ENCODE data around the gene TERF2IP. TPM values are rescaled to one million over a fixed set of nuclear protein-coding genes. Genes with fewer than 3 reads are reported as not detected.

Gene TERF2IP
- total and polyA plus RNA-seq, 2 donors from 2014 or later: 58.0 to 72.8 TPM

- no peak for FAIRE-seq
- no peak overlapping the region for H3K4me3 ChIP-seq (ENCODE audit: low read length in 3 of 3)
- H3K4me1 ChIP-seq (ENCODE audit: control insufficient read depth in 2 of 3, insufficient read depth in 2 of 3, low read depth in 1 of 3, low read length in 3 of 3): no peaks in the 10 kb centered on the region
- no peak overlapping the region for H3K9ac ChIP-seq (ENCODE audit: low read length in 3 of 3)
- TF ChIP-seq, protein P1, sequence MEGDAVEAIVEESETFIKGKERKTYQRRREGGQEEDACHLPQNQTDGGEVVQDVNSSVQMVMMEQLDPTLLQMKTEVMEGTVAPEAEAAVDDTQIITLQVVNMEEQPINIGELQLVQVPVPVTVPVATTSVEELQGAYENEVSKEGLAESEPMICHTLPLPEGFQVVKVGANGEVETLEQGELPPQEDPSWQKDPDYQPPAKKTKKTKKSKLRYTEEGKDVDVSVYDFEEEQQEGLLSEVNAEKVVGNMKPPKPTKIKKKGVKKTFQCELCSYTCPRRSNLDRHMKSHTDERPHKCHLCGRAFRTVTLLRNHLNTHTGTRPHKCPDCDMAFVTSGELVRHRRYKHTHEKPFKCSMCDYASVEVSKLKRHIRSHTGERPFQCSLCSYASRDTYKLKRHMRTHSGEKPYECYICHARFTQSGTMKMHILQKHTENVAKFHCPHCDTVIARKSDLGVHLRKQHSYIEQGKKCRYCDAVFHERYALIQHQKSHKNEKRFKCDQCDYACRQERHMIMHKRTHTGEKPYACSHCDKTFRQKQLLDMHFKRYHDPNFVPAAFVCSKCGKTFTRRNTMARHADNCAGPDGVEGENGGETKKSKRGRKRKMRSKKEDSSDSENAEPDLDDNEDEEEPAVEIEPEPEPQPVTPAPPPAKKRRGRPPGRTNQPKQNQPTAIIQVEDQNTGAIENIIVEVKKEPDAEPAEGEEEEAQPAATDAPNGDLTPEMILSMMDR (IDR thresholded peaks at IDR 0.05; ENCODE audit: borderline replicate concordance, extremely low read depth, insufficient read depth): no peak
- no peak for DNase-seq
- no peaks in the 10 kb centered on the region for H3K9me3 ChIP-seq (ENCODE audit: control insufficient read depth in 2 of 3, insufficient read depth in 1 of 3, low read length in 3 of 3)
- H3K27me3 ChIP-seq (ENCODE audit: control insufficient read depth, insufficient read depth, low read length): no peaks in the 10 kb centered on the region
- intact Hi-C loops (cut with DNase I): no loop called here
- no peak overlapping the region for H3K27ac ChIP-seq (ENCODE audit: low read depth in 2 of 2, low read length in 2 of 2)
- H3K36me3 ChIP-seq (ENCODE audit: control insufficient read depth in 2 of 3, insufficient read depth in 3 of 3, low read length in 3 of 3): peaks cover 17 to 55% (median 47%) of the 10 kb centered on the region in 3 donors
Observed at GRCh38 chr16:75635036-75635435, 12.5 kb upstream of the TERF2IP start.

- no peaks in the 10 kb centered on the region for H3K27me3 ChIP-seq (ENCODE audit: control insufficient read depth, insufficient read depth, low read length)
- DNase-seq: no peak
- no peak for FAIRE-seq
- H3K9ac ChIP-seq (ENCODE audit: low read length in 3 of 3): no peak overlapping the region
- H3K4me3 ChIP-seq (ENCODE audit: low read length in 3 of 3): no peak overlapping the region
- TF ChIP-seq, protein P1 (IDR thresholded peaks at IDR 0.05; ENCODE audit: borderline replicate concordance, extremely low read depth, insufficient read depth): no peak
- intact Hi-C loops (cut with DNase I): no loop called here
- no peaks in the 10 kb centered on the region for H3K9me3 ChIP-seq (ENCODE audit: control insufficient read depth in 2 of 3, insufficient read depth in 1 of 3, low read length in 3 of 3)
- H3K4me1 ChIP-seq (ENCODE audit: control insufficient read depth in 2 of 3, insufficient read depth in 2 of 3, low read depth in 1 of 3, low read length in 3 of 3): peaks cover 0 to 6% (median 5%) of the 10 kb centered on the region in 3 donors
- peaks cover 13 to 36% (median 26%) of the 10 kb centered on the region in 3 donors for H3K36me3 ChIP-seq (ENCODE audit: control insufficient read depth in 2 of 3, insufficient read depth in 3 of 3, low read length in 3 of 3)
- H3K27ac ChIP-seq (ENCODE audit: low read depth in 2 of 2, low read length in 2 of 2): no peak overlapping the region
Observed at GRCh38 chr16:75640598-75640997, 7.0 kb upstream of the TERF2IP start.

GRCh38 chr16:75644240-75645012, 3.1 kb upstream of the TERF2IP start:
- intact Hi-C loops (cut with DNase I): no loop called here
- no peak for FAIRE-seq
- Histone ChIP-seq H3K4me1 (ENCODE audit: control insufficient read depth in 2 of 3, insufficient read depth in 2 of 3, low read depth in 1 of 3, low read length in 3 of 3) (peaks cover 3 to 14% (median 5%) of the 10 kb centered on the region in 3 donors), H3K27me3 (ENCODE audit: control insufficient read depth, insufficient read depth, low read length) (no peaks in the 10 kb centered on the region), H3K4me3 (ENCODE audit: low read length in 3 of 3) (no peak overlapping the region), H3K9ac (ENCODE audit: low read length in 3 of 3) (no peak overlapping the region), H3K27ac (ENCODE audit: low read depth in 2 of 2, low read length in 2 of 2) (no peak overlapping the region), H3K36me3 (ENCODE audit: control insufficient read depth in 2 of 3, insufficient read depth in 3 of 3, low read length in 3 of 3) (peaks cover 5 to 26% (median 17%) of the 10 kb centered on the region in 3 donors), H3K9me3 (ENCODE audit: control insufficient read depth in 2 of 3, insufficient read depth in 1 of 3, low read length in 3 of 3) (no peaks in the 10 kb centered on the region)
- no peak for DNase-seq
- TF ChIP-seq, protein P1 (IDR thresholded peaks at IDR 0.05; ENCODE audit: borderline replicate concordance, extremely low read depth, insufficient read depth): no peak

All from kidney (tissue), 14 donors.